ENCODE measurements around the gene ADGRG3.

The ADGRG3 gene

DNA sequence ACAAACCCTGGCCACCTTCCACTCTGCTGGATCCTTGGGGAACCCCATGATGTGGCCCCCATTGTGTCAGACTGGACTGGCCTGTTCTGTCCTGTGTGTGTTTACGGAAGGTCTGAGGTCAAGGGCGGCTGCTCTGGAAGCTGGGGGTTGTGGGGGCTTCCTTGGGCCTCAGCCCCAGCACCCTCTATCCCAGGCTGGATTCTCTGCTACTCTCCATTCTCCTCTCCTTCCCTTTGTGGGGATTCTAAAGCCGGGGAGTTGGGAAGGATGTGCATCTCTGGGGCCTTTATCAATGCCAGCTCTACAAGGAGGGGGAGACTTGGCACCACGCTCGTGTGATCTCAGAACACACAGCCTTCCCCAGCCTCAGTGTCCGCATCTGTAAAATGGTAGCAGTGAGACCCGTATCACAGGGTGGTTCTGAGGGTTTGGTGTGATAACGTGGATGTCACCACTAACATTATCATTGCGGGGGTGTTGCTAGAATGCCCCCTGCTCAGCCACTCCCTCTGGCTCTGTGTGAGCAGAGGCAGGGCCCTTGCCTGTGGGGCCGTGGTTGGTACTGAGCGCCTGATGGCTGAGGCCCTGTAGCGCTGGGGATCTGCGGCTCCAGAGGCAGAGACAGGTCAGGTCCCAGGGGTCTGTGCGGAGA lies 21.6 kb upstream of the ADGRG3 start:
- DNase-seq (ENCODE audit: low read depth) = no peak

DNA sequence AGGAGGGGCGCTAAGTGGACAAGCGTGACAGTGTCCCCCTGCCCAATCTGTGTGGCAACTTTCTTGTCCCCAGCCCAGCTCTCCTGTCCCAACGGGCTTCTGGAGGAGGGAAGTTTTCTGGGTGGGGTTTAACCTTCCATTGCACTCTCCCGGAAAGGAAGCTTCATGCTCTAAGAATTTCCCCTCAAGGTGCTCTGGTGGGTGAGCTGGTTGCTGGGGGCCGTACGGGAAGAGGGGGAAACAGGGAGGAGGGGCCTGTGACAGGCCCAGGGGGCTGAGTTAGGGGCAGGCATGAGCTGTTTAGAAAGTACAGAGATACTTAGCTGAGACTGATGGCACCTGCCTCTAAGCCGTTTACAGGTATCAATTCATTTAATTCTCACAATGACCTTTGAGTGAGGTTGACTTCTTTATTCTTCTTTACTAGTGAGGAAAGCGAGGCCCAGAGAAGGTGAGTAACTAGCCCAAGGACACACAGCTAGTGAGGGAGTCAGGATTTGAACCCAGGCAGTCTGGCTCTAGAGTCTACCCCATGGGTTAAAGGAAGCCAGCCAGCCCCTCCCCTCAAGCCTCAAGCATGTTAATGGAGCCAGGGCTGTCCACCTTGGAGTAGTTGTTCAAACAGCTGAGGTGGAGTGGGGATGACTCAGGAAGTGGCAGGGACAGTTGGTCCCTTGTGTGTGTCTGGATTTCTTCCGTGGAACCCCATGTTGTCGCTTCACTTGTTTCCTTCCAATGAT lies 20.8 kb upstream of the ADGRG3 start:
- no peak for DNase-seq (ENCODE audit: low read depth)

DNA sequence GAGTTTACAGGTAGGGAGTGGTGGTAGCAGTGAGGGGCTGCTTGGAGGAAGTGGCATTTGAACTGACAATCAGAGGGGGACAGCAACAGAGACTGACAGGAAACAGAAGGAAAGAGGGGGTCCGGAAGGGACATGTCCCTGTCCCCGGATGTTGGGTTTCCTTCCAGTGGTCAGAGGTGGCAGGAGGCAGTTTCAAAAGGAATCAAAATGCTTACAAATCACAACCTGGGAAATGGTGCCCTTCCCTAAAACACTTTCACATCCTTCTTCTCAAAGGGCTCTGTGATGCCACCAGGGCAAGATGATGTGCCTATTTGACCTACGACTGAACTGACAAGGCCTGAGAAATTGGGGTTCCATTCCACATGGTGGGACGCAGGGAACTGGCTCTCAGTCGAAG lies 20.0 kb upstream of the ADGRG3 start:
- no peak for DNase-seq (ENCODE audit: low read depth)

DNA sequence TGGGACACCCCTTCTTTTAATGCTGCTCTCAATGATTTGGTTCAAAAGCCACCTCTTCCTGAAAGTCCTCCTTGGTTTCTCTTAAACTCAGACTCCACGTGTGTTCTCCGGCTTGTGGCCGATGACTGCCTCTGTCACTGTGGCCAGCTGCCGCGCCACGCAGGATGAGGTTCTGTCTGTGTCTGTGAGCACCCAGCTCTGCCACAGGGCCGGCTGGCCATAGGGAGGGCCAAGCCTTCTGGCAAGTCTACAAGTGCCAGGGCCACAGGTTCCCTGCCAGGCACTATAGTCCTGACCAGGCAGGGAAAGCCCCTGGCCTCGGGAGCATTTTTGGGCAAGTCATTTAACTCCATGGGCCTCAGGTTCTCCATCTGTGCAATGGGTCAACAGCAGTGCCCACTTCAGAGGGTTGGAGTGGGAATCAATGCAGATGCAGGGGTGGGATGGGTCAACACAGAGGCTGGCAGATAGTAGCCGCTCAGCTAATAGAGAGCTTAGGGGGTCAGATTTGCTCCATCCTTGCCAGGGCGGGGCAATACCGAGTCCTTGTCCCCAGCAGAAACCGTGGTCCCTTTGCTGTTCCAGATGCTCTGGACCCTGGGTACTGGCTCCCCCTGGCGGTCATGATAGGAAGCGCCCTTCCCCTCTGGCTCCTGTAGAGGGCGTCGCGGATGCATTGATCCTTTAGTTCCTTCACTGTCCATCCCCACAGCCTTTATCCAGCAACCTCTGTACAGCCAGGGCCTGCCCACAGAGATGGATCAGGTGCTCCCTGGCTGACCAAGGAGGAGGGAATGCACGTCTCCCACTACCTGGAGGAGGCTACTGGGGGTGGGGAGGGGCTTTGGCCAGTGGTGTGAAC lies 19.3 kb upstream of the ADGRG3 start:
- peak; percentile 76 for DNase-seq (ENCODE audit: low read depth)

DNA sequence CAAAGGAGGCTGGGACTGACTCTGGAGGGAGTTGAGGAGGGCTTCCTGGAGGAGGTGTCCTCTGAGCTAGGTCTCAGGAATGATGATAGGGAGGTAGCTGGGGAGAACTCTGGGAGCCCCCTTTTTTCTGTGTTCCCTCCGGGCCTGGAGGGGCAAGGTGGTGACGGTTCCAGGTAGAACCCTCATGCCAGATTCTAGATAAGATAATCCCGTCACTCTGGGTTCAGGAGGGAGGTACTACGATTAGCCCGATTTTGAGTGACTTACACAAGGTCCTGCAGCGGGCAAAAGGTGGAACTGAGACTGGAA lies 18.7 kb upstream of the ADGRG3 start:
- DNase-seq (ENCODE audit: low read depth) = no peak

DNA sequence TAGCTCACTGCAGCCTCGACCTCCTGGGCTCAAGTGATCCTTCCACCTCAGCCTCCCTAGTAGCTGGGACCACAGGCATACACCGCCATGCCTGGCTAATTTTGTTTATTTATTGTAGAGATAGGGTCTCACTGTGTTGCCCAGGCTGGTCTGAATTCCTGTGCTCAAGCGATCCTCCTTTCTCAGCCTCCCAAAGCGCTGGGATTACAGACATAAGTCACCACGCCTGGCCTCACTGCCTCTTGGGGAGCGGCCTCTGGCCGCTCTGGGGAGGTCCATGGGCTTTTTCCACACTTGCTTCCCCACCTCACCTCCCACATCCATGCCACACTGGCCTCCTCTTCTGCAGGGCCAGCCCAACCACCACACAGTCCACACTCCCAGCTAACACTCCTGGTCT lies 18.3 kb upstream of the ADGRG3 start:
- DNase-seq (ENCODE audit: low read depth) = no peak

DNA sequence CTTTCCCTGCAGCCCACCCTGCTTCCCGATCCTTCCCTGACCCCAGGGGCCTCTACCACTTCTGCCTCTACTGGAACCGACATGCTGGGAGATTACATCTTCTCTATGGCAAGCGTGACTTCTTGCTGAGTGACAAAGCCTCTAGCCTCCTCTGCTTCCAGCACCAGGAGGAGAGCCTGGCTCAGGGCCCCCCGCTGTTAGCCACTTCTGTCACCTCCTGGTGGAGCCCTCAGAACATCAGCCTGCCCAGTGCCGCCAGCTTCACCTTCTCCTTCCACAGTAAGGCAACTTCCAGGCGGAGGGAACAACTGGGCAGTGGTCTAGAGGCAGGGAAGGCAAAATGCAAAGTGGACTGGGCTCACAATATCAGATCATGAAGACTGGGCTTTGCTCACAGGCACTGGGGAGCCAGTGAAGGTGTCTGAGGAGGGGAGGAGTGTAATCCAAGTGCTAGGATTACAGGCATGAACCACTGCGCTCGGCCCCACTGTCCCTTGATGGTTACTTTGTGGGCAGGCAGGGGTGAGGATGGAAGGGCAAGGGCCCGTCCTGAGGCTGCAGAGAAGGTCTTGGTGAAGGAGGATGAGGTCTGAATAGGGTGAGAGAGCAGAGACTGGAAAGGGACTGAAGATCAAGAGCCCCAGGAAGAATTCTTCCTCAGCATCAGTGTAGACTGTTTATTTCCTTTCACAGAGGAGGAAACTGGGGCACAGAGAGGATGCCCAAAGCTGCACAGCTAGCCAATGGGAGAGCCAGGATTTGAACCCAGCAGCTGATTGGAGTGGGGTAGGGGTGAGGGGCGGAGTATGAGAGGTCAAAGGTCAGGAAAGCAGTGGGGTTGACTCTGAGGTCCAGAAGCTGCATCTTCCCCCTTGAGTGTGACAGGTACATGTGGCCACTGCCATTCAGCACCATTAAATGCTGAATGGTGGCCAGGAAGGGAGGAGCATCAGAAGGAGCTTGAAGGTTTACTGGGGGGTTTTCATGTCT lies 16.5 kb upstream of the ADGRG3 start:
- DNase-seq (ENCODE audit: low read depth) = no peak

DNA sequence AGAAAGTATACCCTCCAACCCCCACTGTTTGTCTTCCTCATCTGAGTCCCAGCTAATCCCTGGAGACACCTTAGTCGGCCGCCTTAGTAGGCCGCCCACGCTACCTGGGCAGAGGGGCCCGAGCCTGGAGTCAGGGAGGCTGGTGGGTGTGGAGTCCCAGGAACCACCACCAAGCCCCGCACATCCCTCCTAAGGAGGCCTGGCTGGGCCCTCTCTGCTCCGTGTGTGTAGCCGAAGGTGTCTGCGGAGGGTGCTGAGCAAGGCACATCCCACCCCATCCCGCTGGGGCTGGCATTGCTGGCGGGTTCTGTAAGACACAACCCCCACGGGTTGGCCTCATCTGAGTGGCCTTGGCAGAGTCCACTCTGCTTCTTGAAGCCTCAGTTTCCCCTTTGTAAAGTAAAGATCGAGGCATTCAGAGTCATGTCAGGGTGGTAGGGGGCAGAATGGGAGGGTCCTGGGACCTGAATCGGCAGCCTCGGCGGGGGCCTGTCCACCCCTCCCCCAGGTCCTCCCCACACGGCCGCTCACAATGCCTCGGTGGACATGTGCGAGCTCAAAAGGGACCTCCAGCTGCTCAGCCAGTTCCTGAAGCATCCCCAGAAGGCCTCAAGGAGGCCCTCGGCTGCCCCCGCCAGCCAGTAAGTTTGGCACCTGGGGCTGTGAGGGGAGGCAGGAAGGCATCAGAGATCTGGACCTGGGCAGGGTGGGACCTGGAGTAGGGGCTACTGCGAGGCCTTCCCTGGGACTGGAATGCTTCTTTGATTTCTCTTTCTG lies 15.2 kb upstream of the ADGRG3 start:
- DNase-seq (ENCODE audit: low read depth) = no peak

DNA sequence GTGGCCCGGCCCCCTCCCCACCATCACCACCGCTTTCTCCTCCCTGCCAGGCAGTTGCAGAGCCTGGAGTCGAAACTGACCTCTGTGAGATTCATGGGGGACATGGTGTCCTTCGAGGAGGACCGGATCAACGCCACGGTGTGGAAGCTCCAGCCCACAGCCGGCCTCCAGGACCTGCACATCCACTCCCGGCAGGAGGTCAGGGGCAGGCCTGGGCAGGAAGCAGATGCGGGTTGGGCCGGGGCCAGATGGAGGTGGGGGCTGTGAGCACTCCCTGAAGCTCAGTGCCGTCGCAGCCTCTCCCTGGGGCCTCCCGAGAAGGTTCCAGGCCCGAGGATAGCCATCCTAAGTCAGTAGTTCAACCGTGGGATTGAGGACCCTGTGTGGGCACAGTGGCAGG lies 14.2 kb upstream of the ADGRG3 start:
- DNase-seq (ENCODE audit: low read depth) = no peak

DNA sequence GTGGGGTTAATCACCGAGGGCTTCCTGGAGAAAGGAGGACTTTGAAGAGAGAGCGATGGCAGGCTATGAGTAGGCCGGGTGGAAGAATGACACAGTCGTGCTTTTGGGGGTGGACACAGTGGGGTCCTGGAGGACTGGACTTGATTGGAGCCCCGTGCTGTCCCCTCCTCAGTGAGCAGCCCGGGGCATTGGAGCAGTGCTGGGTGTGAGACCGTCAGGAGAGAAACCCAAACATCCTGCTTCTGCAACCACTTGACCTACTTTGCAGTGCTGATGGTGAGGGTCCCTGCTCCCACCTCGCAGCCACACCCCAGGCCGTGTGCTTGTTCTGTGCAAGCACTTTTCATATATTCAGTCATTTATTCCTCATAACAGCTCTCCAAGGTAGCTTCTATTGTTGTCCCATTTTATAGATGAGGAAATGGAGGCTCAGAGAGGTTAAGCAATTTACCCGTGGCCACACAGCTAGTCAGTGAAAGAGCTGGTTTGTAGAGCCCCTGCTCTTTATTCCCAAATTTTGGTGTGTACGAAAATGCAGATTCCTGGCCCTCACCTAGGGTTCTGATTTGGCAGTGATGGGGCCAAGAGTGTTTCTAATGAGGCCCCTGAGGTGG lies 11.7 kb upstream of the ADGRG3 start:
- DNase-seq (ENCODE audit: low read depth) = no peak

DNA sequence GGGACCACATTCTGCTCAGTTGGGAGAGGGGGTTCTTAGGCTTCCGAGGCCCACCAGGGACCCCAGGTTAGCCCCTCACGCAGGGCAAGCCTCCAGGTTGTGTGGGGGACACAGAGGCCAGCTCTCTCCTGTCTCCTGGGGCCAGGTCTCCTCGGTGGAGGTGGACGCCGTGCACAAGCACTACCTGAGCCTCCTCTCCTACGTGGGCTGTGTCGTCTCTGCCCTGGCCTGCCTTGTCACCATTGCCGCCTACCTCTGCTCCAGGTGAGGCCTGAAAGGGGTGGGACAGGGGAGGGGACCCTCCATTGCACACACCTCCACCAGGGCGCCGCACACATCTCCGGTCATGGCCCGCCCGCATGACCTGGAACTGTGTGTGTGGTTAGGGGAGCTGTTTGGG lies 10.9 kb upstream of the ADGRG3 start:
- DNase-seq (ENCODE audit: low read depth) = no peak

DNA sequence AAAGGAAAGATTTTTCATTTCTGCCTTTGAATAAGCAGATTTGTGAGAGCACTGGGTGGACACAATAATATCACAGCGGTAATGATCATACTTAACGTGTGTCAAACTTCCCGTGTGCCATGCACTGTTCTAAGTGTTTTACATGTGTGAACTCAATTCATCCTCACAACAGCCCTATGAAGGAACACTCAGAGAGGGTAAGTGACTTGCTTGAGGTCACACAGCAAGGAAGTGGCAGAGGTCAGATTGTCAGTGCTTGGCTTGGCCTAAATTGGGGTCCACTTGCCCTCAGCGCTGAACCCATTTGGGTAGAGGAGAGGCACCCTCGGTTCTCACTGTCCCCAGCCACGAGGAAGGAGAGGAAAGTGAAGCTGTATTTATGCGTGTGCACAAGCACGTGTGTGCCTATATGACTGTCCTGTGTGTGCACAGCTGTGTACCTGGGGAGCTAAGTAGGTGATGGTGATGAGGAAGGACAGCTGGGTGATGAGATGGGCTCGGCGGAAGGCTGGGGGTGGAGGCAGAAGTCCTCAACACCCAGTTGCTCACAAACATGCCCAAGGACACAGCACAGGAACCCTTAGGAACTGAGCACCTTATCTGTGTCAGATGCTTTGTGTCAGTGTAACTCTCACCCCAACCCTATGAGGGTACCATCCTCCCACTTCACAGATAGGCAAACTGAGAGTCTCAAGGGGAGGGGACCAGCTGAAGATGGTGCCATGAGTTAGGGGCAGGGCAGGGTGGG lies 9.8 kb upstream of the ADGRG3 start:
- no peak for DNase-seq (ENCODE audit: low read depth)

DNA sequence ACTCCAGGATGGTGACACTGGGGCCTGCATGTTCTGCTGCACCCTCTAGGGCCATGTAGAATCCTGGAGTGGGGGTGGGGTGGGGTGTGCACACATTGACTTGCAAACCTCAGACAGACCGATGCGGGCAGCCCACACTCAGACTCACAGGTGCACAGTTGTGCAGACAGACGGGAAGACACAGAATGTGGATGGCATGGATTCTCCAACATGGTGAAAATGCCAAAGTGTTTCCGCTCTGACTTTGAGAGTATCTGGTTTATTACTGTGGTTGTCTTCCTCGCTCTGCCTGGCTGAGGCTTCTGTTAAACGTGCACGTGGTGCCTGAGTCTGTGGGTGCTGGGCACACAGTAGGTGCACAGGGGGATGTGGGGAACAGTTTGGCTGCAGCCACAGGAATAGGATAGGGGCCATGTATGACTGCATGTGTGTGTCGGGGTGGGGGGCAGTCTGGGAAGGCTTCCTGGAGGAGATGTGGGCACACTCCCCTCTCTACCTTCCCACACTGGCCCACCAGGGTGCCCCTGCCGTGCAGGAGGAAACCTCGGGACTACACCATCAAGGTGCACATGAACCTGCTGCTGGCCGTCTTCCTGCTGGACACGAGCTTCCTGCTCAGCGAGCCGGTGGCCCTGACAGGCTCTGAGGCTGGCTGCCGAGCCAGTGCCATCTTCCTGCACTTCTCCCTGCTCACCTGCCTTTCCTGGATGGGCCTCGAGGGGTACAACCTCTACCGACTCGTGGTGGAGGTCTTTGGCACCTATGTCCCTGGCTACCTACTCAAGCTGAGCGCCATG lies 9.0 kb upstream of the ADGRG3 start:
- no peak for DNase-seq (ENCODE audit: low read depth)

DNA sequence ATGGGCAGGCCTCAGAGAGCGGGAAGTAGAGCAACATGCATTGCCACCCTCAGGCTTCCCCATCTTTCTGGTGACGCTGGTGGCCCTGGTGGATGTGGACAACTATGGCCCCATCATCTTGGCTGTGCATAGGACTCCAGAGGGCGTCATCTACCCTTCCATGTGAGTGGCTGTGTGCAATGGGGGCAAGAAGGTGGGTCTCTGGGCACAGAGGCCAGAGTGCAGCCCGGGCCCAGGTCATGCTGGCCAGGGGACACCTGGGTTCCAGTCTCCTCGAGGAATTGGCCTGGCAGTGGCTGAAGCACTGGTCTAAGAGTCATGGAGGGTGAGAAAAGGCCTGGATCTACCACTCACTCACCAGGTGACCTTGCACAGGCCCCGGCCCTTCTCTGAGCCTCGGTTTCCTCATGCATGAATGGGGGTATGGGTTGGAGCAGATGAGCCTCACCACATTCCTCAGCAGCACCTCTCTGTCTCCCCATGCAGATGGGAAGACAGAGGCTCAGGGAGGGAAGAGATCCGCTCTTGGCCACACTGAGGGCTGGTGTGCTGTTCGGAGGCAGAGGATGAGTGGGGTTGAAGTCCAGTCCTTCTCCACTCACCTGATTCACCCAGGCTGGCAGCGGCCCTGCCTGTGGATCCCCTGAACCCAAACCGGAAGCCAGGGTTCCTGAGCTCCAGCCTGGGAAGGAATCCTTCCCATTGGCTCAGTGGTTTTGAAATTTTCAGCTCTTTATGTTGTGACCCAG lies 7.2 kb upstream of the ADGRG3 start:
- no peak for DNase-seq (ENCODE audit: low read depth)

DNA sequence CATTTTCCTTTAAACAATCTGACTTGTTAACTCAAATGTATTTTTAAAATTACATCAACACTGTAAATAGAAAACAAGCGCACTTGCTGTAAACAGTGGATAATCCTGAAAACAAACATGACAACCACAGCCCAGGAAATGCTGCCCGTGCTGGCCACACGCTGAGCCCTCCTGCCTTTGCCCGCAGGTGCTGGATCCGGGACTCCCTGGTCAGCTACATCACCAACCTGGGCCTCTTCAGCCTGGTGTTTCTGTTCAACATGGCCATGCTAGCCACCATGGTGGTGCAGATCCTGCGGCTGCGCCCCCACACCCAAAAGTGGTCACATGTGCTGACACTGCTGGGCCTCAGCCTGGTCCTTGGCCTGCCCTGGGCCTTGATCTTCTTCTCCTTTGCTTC lies 6.6 kb upstream of the ADGRG3 start:
- no peak for DNase-seq (ENCODE audit: low read depth)

DNA sequence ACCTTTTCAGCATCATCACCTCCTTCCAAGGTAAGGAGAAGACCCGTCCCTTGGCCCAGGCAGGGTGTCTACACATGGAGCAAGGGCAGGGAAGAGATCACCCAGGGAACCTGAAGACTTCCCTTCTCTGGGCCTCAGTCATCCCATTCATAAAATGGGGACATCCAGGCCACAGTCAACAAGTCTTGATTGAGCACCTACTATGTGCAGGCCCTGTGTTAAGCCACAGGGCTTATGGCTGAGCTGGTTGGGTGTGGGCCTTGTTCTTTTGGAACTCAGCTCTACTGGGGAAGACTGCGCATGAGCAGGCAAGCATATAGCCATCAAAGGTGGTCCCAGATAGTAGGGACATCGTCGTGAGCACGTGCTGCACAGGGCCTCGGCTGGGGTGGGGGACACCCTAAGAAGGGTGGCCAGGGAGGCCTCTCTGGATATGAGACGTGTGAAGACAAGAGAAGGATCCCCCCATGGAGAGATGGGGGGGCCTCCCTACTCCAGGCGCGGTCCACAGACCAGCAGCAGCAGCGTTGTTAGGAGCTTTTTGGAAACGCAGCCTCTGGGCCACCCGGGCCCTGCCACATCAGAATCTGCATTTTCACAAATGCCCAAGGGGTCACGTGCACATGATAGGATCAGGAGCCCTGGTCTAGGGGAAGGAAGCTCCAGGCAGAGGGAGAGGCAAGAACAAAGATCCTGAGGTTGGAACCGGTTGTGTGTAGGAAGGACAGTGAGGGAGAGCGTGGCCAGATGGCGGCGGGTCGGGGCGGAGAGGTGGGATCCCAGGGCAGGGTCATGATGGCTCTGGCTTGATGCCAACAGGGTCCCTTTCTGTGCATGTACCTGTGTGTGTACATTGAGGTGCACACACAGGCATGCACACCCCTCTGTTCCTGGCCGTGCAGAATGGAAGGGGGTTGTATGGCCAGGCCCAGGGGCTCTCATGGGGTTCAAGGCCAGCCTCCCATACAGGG lies 5.9 kb upstream of the ADGRG3 start:
- DNase-seq (ENCODE audit: low read depth) = no peak

DNA sequence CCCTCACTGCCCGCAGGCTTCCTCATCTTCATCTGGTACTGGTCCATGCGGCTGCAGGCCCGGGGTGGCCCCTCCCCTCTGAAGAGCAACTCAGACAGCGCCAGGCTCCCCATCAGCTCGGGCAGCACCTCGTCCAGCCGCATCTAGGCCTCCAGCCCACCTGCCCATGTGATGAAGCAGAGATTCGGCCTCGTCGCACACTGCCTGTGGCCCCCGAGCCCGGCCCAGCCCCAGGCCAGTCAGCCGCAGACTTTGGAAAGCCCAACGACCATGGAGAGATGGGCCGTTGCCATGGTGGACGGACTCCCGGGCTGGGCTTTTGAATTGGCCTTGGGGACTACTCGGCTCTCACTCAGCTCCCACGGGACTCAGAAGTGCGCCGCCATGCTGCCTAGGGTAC lies 4.7 kb upstream of the ADGRG3 start:
- DNase-seq (ENCODE audit: low read depth) = no peak

Data from activated T-helper 1 cell treated with Interleukin-2 at 50 U/mL for 16 hours (primary cell).